GM21390 (cell line): Measurements from ENCODE around the gene IKZF5.
A peak's percentile ranks its signal among the peaks of the same experiment; 100 is the strongest.

Source experiments
- ATAC-seq: cut with Tn5 transposase; IDR thresholded peaks from one replicate; pipeline ENCODE4 v1.9.1; 2021; ENCODE audit not compliant: unreplicated experiment

IKZF5 gene, protein sequence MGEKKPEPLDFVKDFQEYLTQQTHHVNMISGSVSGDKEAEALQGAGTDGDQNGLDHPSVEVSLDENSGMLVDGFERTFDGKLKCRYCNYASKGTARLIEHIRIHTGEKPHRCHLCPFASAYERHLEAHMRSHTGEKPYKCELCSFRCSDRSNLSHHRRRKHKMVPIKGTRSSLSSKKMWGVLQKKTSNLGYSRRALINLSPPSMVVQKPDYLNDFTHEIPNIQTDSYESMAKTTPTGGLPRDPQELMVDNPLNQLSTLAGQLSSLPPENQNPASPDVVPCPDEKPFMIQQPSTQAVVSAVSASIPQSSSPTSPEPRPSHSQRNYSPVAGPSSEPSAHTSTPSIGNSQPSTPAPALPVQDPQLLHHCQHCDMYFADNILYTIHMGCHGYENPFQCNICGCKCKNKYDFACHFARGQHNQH

DNA sequence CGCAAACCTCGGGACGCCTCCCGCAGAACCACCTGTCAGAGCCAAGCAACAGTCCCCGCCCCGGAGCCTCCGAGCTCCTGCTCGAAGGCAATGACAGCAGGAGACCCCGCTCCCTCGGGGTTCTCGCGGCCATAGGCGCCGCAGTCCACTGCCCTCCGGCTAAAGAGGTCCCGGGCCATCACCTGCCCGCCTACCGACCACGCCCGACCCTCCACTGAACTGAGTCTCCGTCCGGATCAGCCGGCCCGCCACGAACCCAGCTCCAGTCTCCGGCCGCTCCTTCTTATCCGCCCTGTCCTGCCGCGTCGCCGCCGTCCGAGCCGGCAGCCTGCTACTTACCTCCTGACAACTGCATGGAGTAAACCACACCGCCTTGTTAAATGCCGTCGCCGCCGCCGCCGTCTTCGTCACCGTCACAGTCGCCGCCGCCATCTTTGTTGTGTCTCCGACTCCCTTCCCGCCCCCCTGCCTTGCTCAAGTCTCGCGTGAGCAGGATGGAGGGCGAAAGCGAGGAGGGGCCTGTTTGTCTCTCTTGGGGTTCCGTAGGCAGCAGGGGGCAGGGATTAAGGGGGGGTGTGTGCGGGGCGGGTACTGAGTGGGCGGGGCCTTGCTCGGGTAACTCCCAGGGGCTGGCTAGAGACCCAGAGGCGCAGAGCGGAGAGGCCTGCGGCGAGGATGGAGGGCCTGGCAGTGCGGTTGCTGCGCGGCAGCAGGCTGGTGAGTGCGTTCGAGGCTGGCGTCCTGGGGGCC lies at the start of gene IKZF5, which contains the start of gene ACADSB:
TSS of gene IKZF5 (minus strand) at position 441 of the 750 bp plus-strand sequence. CDS start 10,170 bp downstream, outside the sequence.
TSS of gene ACADSB (plus strand) at position 652 of the 750 bp plus-strand sequence. CDS start at position 676, 24 bp downstream.
- peak; percentile 87 for ATAC-seq

GRCh38 chr10:123057968-123058367 lies 49.4 kb upstream of the IKZF5 start:
- ATAC-seq, result no peak

GRCh38 chr10:123045961-123046731 lies 37.6 kb upstream of the IKZF5 start:
- ATAC-seq, result no peak

- ATAC-seq, result no peak
These were observed 35.8 kb upstream of the IKZF5 start for GRCh38 chr10:123044391-123044790.

- ATAC-seq, result peak; percentile 76
These were observed 34.9 kb upstream of the IKZF5 start for GRCh38 chr10:123043409-123043925.

- ATAC-seq, result no peak
These were observed 34.3 kb upstream of the IKZF5 start for GRCh38 chr10:123042708-123043408.

DNA sequence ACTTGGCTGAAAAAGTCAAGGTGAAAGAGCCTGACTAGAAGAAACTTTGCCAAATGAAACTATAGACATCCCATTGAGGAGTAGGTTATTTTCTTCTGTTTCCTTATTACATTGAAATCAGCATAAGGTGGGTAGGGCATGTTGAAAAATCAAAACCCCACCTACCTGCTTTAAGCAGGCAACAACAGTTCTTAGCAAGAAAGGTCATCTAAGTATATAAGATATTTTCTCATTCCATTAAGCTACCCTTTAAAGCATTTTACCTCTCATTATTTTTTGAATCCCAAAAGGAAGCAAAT lies 31.0 kb upstream of the IKZF5 start:
- no peak for ATAC-seq

DNA sequence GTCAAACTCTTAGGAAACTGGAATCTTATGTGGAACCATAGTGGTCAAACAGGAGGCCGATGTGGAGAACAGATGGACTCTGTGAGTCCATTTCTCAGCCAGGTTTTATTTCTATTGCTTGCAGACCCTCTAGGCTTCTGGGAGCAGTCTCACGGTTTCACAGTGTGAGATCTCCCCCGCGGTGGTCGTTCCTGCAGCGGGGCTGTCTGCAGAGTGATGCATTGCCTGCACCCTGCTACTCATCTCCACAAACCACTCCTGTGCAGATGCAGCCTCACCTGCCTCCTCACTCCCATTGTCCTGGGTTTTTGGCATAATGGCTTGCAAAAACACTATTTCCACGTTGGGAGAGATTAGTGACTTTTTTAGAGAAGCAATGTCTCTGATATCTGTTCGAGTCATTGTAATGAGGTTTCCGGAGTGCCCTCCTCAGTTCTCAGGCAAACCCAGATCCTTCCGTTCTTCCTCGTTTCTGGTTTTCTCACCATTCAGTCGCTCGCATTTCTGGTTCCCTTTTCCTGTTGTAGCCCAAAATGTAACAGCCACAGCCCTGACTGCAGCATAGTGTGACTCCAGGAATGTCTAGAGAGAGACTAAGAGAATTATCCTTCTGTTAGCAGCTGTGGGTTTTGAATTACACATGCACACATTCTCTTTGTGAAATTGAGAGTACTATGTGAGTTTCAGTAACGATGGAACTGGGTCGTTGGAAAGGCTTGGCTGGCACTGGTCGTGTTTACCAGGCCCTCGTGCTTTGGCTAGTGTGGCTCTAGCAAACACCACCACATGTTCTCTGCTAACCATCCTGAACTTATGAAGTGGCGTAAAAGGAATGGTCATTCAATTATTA lies 30.4 kb upstream of the IKZF5 start:
- no peak for ATAC-seq

DNA sequence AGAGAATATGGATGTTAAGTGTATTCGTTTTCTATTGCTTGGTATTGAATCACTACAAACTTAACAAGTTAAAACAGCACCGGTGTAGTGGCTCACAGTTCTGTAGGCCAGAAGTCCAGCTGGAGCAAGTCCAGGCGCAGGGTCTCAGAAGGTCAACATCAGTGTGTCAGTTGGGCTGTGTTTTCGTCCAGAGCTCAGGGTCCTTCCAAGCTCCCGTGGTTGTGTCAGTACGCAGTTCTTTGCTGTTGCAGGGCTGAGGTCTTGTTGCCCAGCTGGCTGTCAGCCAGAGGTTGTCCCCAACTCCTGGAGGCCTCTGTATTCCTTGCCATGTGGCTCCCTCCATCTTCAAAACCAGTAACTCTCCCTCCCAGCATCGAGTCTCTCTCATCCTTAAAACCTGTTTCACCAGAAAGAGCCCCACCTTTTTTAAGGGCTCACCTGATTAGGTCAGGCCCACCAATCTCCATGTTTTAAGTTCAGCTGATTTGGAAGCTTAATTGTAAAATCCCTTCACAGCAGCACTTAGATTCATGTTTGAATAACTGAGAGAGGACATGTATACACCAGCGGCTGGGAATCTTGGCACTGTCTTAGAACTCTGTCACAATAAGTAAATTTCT lies 27.0 kb upstream of the IKZF5 start:
- ATAC-seq, result no peak

DNA sequence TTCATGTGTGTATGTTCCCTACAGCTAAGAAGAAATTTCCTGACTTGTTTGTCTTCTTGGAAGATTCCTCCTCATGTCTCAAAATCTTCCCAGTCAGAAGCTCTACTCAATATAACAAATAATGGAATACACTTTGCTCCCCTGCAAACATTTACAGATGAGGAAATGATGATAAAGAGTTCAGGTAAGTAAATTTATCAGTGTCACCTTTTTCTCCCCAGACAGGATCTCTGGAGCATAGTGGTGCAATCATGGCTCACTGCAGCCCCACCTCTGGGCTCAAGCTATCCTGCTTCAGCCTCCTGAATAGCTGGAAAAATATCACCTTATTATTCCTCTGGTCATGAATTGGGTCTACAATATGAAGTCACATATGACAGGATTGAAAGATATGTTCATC lies 25.7 kb upstream of the IKZF5 start:
- ATAC-seq, result no peak

DNA sequence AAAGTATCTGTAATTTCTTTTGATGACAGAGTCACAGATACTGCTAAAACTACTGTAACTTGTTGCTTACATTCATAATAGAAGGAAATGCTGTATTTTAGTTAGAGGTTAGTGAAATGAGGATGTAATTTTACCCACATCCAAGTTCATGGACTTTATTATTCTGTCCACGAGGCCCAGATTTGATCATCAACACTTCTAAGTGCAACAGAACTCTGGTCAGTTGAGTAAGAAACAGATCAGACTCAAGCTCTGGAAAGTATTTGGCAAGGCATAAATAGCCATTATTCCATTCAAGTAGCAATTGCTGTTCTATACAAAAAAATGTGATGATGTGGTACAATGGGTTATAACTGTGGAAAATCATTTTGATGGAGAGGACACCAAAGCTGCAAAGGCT lies 22.5 kb upstream of the IKZF5 start:
- no peak for ATAC-seq

- ATAC-seq, result no peak
These were observed 19.3 kb upstream of the IKZF5 start for GRCh38 chr10:123027861-123028260.

DNA sequence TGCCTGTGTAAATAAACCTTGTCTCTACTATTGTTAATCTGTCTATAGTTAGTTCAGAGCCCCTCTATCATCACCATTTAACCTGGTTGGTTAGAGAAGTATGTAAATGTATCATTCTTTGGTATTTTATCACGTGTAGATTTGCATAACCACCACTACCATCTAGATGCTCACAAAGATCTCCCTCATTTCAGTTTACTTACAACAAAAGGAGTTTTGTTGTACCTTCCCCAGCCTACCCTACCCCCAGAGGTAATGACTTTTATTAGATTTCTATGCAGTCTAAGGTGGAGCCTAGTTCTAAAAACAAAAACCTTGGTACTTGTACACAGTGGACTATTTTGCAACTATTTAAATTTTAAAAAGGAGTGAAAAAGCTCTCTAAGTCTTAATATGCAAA lies 17.7 kb upstream of the IKZF5 start:
- ATAC-seq, result no peak

GRCh38 chr10:123024540-123024939 lies 15.9 kb upstream of the IKZF5 start:
- ATAC-seq, result no peak

- ATAC-seq, result no peak
These were observed 12.9 kb upstream of the IKZF5 start for GRCh38 chr10:123021517-123021916.

GRCh38 chr10:123019941-123020703 lies 11.5 kb upstream of the IKZF5 start:
- ATAC-seq, result no peak

DNA sequence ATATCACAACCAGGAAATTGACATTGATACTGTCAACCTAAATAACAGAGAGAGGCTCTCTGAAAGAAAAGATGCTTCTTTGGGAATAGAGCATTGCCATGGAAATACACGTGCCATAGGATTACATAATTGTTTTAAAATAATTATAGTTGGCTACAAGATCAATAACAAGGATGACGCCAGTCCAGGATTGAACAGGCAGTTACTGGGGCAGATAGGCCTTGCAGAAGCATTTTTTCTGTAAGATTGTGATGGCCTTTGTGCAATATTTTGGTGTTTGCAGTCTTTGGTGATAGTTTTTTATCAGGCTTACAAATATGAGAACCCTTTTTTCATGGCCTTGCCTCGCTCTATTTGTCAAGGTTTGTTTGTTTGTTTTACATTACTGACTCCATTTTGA lies 10.7 kb upstream of the IKZF5 start:
- ATAC-seq, result no peak

GRCh38 chr10:123018531-123018930 lies 9.9 kb upstream of the IKZF5 start:
- no peak for ATAC-seq
